Stimulated activated CD8-positive, alpha-beta memory T cell treated with anti-CD3 and anti-CD28 coated beads, Interleukin-15, amount 100 ng/mL, for 1 hour (primary cell): ENCODE data around the gene RELN.

ENCODE experiments used
- DNase-seq: peaks from one replicate; pipeline ENCODE4 v3.0.0-alpha.2; 2020; ENCODE audit warnings: low read depth

The RELN gene

GRCh38 chr7:103893350-103893749, 96.1 kb downstream of the RELN start:
- DNase-seq, result no peak

- no peak for DNase-seq
Measured at GRCh38 chr7:103889451-103889850, 100.0 kb downstream of the RELN start.

- DNase-seq, result no peak
Measured at GRCh38 chr7:103888603-103889153, 100.8 kb downstream of the RELN start.

GRCh38 chr7:103887853-103888602, 101.4 kb downstream of the RELN start:
- DNase-seq, result no peak

- no peak for DNase-seq
Measured at GRCh38 chr7:103887050-103887449, 102.4 kb downstream of the RELN start.

GRCh38 chr7:103879928-103880600, 109.4 kb downstream of the RELN start:
- DNase-seq, result no peak

- DNase-seq, result no peak
Measured at GRCh38 chr7:103879411-103879810, 110.0 kb downstream of the RELN start.

- no peak for DNase-seq
Measured at GRCh38 chr7:103877565-103877964, 111.9 kb downstream of the RELN start.

- DNase-seq, result no peak
Measured at GRCh38 chr7:103875718-103876117, 113.7 kb downstream of the RELN start.

- DNase-seq, result no peak
Measured at GRCh38 chr7:103871473-103871872, 118.0 kb downstream of the RELN start.

- no peak for DNase-seq
Measured at GRCh38 chr7:103870664-103871063, 118.8 kb downstream of the RELN start.

- no peak for DNase-seq
Measured at GRCh38 chr7:103867874-103868273, 121.6 kb downstream of the RELN start.

- no peak for DNase-seq
Measured at GRCh38 chr7:103866919-103867318, 122.5 kb downstream of the RELN start.

- no peak for DNase-seq
Measured at GRCh38 chr7:103865442-103865841, 124.0 kb downstream of the RELN start.

GRCh38 chr7:103862302-103863035, 127.0 kb downstream of the RELN start:
- no peak for DNase-seq

- no peak for DNase-seq
Measured at GRCh38 chr7:103859709-103860108, 129.7 kb downstream of the RELN start.

- DNase-seq, result no peak
Measured at GRCh38 chr7:103857435-103857834, 132.0 kb downstream of the RELN start.

GRCh38 chr7:103856929-103857328, 132.5 kb downstream of the RELN start:
- DNase-seq, result no peak

GRCh38 chr7:103855671-103856070, 133.8 kb downstream of the RELN start:
- DNase-seq, result no peak

GRCh38 chr7:103854611-103855010, 134.8 kb downstream of the RELN start:
- no peak for DNase-seq

GRCh38 chr7:103851357-103851756, 138.1 kb downstream of the RELN start:
- DNase-seq, result no peak

- DNase-seq, result no peak
Measured at GRCh38 chr7:103843689-103844480, 145.6 kb downstream of the RELN start.
